Tongue (tissue), 3 donors: ENCODE results near the gene BRAT1. TPM values are rescaled to one million over a fixed set of nuclear protein-coding genes. Genes with fewer than 3 reads are reported as not detected.
A peak's percentile ranks its signal among the peaks of the same experiment; 100 is the strongest.

Experiments
- DNase-seq: peaks from one replicate; pipeline ENCODE4 v3.0.0-alpha.2; 2015
- small RNA-seq: library from RNA; depleted of rRNA; stranded (forward); fragments of <200 nt; gene quantifications from one replicate; pipeline ENCODE3, GENCODE V24; 2014; ENCODE audit warnings: low replicate concordance
- total RNA-seq: library from RNA; depleted of rRNA; stranded (reverse); fragments of >200 nt; gene quantifications from one replicate; pipeline ENCODE4 v1.2.3, GENCODE V29; 2014

Gene BRAT1
- total RNA-seq, 1 donor from 2014 or later = 28.1 TPM

DNA sequence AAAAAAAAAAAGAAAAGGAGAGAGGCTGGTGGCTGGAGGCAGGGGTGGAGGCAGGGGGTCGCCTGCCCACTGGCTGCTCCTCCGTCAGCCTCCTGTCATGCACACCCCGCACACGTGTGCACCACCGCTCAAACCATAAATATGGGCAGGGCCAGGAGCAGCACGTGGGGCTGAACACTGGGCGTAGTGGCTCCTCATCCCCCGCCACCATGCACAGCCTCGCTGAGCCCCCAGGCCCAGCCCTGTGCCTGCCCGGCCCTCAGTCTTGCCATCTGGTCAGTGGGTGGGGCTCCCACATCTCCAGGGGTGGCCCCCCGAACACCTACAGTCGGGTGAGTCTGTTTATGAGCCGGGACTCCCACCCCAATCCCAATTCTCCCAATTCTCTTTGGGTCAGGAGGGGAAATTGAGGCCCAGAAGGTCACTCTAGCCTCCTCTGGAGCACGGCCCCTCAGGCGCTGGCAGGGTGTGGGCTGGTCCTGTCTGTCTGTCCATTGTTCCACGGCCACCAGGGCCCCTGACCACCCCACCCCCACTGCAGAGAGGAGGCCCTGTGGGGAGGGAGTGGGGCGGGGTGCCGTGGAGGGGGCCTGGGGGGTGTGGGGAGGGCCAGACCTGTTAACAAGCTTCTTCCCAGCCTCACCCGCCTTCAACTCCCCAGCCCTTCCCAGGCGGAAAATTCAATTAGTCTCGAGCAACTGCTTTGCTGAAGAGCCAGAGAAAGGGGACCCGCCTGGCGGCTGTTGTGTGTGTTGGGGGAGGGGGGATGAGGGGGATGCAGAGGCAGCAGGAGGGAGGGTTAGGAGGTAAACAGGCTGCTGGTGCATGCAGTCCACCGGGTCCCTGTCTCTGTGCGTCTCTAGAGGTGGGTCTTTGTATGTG is 59.7 kb downstream of the BRAT1 start:
- peak; percentile 97 for DNase-seq

DNA sequence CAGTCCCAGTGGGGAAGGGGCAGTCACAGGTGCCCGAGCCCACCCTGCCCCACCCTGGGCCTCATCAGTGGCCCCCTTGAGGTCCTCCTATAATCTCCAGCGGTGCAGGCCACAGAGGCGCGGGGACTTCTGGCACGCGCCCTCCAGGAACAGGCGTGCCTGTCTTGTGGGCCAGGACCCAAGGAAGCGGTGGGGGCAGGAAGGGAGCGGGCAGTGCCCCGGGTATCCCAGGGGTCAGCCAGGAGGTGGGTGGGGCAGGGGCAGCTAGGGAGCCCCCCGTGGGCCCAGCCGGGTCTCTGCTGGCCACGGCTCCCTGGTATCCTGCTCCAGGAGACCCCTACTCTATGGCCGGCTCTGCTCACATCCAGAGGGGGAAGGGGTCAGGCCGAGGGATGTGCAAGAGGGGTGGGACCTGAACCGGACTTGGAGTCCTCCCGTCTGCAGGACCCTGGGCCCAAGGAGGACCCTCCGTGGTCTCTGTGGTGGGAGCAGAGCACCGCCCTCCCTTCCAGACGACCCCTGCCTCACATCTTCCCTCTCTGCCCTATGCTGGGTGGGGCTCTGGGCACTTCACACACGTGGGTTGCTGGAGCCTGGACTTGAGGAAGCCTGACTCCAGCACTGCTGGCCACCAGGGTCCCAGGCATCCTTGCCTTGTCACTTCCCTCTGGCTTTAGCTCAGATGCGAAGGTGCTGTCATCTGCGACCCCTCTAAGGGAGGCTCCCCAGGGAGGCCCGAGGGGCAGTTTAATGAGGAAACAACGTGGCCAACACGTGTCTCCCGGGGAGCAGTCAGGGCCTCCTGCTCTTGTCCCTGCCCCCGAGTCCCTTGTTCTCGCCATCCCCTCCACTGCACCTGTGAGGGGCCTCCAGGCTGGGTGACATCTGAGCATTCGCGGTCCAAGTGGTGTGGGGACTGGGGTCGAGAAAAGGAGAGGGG is 60.9 kb downstream of the BRAT1 start:
- DNase-seq = no peak

DNA sequence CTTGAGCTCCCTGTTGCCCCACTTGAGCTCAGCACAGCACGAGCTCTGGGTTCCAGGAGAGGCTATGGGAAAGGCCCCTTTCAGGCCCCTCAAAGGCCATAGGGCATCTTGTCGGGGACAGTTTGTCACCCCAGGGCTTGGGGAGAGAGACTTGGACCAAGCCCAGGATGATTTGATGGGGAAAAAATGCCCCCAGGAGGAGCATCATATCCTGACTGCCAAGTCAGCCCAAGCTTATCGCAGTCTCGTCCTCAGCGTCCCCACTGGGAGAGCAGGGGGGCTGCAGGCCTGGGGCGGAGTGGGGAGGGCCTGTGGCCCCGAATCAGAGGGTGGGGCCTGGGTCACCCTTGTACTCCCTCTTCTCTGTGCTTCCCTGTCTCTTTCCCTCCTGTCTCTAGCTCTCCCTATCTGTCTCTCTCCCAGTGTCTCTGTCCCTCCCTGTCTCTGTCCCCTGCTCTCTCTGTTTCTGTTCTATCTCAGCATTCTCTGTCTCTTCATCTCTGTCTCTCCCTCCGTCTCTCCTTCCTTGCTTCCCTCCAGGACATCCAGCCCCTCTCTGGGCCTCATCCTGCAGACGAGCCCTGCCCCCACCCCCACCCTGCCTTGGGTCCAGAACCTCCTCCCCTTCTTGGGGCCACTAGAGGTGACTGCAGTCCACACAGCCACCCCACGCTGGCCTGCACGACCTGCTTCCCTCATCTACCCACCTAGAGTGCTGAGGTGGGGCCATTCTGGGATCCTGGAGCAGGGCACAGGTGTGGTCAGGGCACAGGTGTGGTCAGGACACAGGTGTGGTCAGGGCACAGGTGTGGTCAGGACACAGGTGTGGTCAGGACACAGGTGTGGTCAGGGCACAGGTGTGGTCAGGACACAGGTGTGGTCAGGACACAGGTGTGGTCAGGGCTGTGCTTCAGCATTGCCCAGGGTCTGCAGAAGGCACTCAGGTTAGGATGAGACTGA is 61.8 kb downstream of the BRAT1 start:
- DNase-seq = no peak

DNA sequence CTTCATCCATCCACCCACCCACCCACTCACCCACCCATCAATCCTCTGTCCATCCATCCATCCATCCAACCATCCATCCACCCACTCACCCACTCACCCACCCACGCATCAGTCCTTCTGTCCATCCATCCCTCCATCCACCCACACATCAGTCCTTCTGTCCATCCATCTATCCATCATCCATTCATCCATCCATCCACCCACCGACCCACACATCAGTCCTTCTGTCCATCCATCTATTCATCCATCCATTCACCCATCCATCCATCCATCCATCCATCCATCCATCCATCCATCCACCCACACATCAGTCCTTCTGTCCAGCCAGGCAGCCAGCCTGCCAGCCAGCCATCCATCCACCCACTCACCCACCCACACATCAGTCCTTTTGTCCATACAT is 63.3 kb downstream of the BRAT1 start:
- no peak for DNase-seq

DNA sequence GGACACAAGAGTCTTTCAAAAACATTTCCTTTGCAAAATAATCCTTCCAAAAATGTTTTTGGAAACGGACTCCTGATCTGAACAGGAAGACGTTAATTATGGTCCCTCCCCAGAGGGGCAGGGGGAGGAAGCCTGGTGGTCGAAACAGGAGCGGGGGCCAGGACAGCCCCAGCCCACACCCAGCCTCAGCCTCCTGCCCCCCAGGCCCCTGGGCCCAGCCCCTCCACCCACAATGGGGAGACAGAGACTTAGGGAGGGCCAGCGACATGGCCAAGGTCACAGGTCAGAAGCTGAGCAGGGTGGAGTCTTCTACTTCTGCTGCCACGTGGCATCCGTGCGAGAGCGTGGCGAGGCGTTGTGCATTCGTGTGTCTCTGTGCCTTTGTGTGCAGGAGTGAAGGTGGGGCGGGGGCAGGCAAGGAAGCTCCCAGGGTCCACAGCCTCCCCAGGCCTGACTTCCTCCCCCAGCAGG is 65.1 kb downstream of the BRAT1 start:
- DNase-seq = no peak

DNA sequence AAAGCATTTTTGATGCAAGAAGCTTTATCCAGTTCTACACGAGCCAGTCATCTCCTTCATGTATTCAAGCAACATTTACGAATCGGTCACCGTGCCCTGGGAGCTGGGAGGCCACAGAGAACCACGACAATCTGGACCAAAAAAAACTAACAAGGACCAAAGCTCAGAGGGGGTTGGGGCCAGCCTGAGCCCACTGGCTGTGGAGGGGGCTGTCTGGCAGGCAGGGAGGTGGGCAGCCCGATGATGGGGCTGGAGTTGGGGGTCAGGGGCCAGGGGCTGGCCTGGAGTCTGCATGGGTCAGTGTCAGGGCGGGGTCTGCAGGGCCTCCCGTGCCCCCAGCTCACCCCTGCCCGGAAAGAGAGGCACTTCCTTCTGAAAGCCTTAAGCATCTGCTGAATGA is 66.6 kb downstream of the BRAT1 start:
- no peak for DNase-seq

DNA sequence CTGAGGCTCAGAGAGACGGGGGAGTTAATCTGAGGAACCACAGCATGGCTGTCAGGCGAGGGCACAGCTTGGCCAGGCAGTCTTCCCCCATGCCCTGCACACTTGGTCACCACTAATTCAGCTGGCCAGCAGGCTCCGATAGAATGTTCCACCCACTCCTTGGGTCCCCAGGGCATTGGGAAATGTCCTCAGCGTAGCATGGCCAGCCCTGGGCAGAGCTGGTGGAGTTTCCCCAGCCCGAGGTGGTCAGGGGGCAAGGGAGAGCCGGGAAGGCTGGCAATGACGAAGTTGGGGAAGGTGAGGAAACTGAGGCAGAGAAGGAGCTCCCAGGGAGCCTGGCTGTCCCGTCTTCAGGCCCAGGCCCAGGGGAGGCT is 67.1 kb downstream of the BRAT1 start:
- DNase-seq = no peak

Small RNA genes within 50 kb of the gene (small RNA-seq; reads per million reads assigned to genes)
- 0.08 reads per million for gene MIR4648

Other genes with a start within 250 kb of the BRAT1 start
- 22.4 TPM for gene SNX8, start 241.1 kb downstream of the BRAT1 start, total RNA-seq
- gene EIF3B, start 200.7 kb downstream of the BRAT1 start, total RNA-seq = 148 TPM
- gene CHST12, start 151.9 kb downstream of the BRAT1 start, total RNA-seq = 7.4 TPM
- gene GRIFIN, start 79.1 kb downstream of the BRAT1 start, total RNA-seq = not detected
- gene LFNG, start 35.8 kb downstream of the BRAT1 start, total RNA-seq = 26.0 TPM
- gene IQCE, start 3.5 kb upstream of the BRAT1 start, total RNA-seq = 6.4 TPM
- gene TTYH3, start 76.5 kb upstream of the BRAT1 start, total RNA-seq = 43.5 TPM
- gene AMZ1, start 132.7 kb upstream of the BRAT1 start, total RNA-seq = 0.31 TPM